BLaER1 (cell line): ENCODE measurements around the gene ALDH1B1.

ENCODE experiments used
- H3K27ac ChIP-seq: shearing (Covaris generic); formaldehyde crosslinking; 2 replicates; pipeline ENCODE4 v1.8.1; 2022
- H3K27me3 ChIP-seq: shearing (Covaris generic); formaldehyde crosslinking; 2 replicates; pipeline ENCODE4 v1.8.1; 2022
- H3K36me3 ChIP-seq: shearing (Covaris generic); formaldehyde crosslinking; 2 replicates; pipeline ENCODE4 v1.8.1; 2022
- H3K4me1 ChIP-seq: shearing (Covaris generic); formaldehyde crosslinking; 2 replicates; pipeline ENCODE4 v1.8.1; 2022
- H3K4me2 ChIP-seq: shearing (Covaris generic); formaldehyde crosslinking; 2 replicates; pipeline ENCODE4 v1.8.1; 2022
- H3K4me3 ChIP-seq: shearing (Covaris generic); formaldehyde crosslinking; 2 replicates; pipeline ENCODE4 v1.8.1; 2022
- H3K9ac ChIP-seq: shearing (Covaris generic); formaldehyde crosslinking; 2 replicates; pipeline ENCODE4 v1.8.1; 2022
- H3K9me3 ChIP-seq: shearing (Covaris generic); formaldehyde crosslinking; 2 replicates; pipeline ENCODE4 v1.8.1; 2022
- H4K20me1 ChIP-seq: shearing (Covaris generic); formaldehyde crosslinking; 2 replicates; pipeline ENCODE4 v1.8.1; 2022
- Cebpa-rat ChIP-seq: shearing (Covaris generic); IDR thresholded peaks from 2 replicates; pipeline ENCODE4 v1.8.1; 2022

The ALDH1B1 gene

GRCh38 chr9:38386319-38386895, 6.1 kb upstream of the ALDH1B1 start:
- Histone ChIP-seq H3K36me3 (no peaks in the 10 kb centered on the region), H3K27ac (no peak overlapping the region), H3K4me3 (no peak overlapping the region), H3K27me3 (no peaks in the 10 kb centered on the region), H4K20me1 (no peaks in the 10 kb centered on the region), H3K4me2 (no peak overlapping the region), H3K9me3 (peaks cover 23% of the 10 kb centered on the region), H3K4me1 (no peaks in the 10 kb centered on the region), H3K9ac (no peak overlapping the region)
- no peak for TF ChIP-seq Cebpa-rat

DNA sequence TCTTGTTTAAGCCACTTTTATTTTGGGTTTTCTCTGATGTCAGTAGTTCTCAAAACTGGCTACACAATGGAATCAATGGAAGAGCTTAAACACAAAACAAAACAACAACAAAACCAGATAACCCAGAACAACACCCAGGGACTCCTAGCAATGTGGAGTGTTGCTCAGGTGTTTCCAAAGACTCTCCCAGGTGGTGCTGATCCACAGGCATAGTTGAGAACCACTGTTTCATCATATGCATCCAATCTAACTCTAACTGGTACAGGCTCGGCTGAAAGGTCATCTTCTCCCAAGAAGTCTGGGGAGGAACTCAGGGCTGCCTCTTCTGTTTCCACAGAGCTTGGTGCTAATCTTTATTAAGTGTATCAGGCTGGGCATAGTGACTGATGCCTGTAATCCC, 5.4 kb upstream of the ALDH1B1 start:
- H3K4me2 ChIP-seq, result no peak overlapping the region
- TF ChIP-seq Cebpa-rat, result no peak
- no peak overlapping the region for H3K4me3 ChIP-seq

DNA sequence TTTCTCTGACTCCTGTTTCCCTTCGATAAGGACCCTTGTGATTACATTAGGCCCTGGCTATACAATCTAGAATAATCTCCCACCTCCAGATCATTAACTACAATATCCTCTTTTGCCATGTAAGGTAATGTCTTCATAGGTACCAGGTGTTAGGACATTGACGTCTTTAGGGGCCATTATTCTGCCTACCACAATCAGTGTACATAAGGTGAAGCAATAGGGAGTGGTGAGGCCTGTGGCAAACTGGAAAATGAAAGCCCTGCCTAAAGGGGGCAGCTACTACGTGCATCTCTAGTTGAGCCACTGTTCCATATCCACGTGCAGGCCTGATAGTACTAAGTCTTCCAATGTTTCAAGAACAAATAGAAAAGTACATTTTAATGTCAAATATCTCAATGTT, 4.8 kb upstream of the ALDH1B1 start:
- no peaks in the 10 kb centered on the region for H3K27me3 ChIP-seq
- no peaks in the 10 kb centered on the region for H3K36me3 ChIP-seq
- no peak overlapping the region for H3K4me2 ChIP-seq
- H3K9ac ChIP-seq, result no peak overlapping the region
- H3K27ac ChIP-seq, result no peak overlapping the region
- H3K9me3 ChIP-seq, result peaks cover 23% of the 10 kb centered on the region
- TF ChIP-seq Cebpa-rat, result no peak
- H3K4me3 ChIP-seq, result no peak overlapping the region
- H4K20me1 ChIP-seq, result no peaks in the 10 kb centered on the region
- 0 out of 2 replicates have a peak, but pooled peaks cover 4% of the 10 kb centered on the region for H3K4me1 ChIP-seq

More for the DNA sequence above, 5.4 kb upstream of the ALDH1B1 start:
- Histone ChIP-seq H3K27ac (no peak overlapping the region), H3K27me3 (no peaks in the 10 kb centered on the region), H4K20me1 (no peaks in the 10 kb centered on the region), H3K9me3 (peaks cover 23% of the 10 kb centered on the region), H3K9ac (no peak overlapping the region), H3K36me3 (no peaks in the 10 kb centered on the region), H3K4me1 (0 out of 2 replicates have a peak, but pooled peaks cover 2% of the 10 kb centered on the region)

DNA sequence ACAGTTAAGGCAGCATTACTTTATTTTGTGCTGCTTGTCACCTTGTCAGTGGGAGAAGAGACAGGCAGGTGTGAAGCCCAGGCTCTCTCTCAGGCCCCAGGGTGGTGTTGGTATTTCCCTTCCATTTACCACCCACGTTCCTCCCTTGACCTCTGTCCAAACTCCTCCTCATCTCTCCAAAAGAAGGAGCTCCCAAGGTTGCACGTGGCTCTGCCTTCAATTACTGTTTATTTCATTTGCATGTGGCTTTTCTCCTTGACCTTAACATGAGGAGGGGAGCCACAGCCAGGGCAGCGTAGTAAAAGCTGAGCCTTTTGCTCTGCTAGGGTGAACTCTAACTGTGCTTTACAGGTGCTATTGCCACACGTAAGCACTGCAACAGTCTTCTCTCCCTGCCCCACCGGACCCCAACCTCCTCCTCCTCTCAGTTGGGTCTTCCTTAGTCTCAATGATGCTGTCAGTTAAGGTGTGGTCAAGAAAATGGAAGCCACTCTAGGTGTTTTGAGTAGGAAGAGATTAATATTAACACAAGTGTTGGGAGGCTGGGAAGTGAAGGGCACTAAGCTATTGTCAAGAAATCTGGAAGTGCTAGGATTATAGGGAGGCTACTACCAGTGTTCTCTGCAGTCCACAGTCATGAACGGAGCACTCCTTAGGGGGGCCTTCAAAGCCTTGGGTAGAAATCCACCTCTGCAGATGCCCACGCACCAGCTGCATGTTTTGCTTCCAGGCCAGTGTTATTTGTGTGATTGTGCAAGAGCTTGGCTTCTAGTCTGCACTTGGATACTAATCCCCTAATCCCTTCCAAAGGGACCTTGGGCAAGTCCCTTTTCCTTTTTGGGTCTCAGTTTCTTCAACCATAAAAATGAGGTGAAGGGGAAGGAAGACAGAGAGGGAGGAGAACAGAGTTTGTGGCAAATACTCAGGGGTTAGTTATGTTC, 3.9 kb upstream of the ALDH1B1 start:
- Histone ChIP-seq H3K9ac (no peak overlapping the region), H3K9me3 (peaks cover 23% of the 10 kb centered on the region), H3K36me3 (no peaks in the 10 kb centered on the region), H3K4me3 (no peak overlapping the region), H4K20me1 (no peaks in the 10 kb centered on the region), H3K27me3 (no peaks in the 10 kb centered on the region), H3K27ac (no peak overlapping the region), H3K4me1 (peaks cover 9% of the 10 kb centered on the region), H3K4me2 (no peak overlapping the region)
- TF ChIP-seq Cebpa-rat, result no peak

GRCh38 chr9:38389313-38389712, 3.2 kb upstream of the ALDH1B1 start:
- Histone ChIP-seq H3K9ac (no peak overlapping the region), H3K4me3 (no peak overlapping the region), H3K4me2 (no peak overlapping the region)

DNA sequence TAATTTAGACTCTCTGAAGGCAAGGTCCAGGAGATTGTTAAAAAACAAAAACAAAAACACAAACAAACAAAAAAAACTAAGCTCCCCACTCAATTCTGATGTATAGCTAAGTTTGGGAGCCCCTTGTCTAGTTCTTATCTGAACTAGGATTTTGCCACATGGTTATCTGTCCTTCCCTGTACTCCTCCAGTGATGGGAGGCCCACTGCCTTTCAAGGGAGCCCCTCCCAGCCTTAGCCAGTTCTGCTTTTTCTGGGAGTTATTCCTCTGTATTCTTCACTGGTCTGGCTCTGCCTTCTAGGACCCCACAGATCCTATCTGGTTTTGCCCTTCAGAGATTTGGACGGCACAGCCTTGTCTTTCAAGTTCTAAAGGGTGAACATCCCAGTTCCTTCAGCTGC, 2.1 kb upstream of the ALDH1B1 start:
- no peak overlapping the region for H3K9ac ChIP-seq
- H3K9me3 ChIP-seq, result peaks cover 7% of the 10 kb centered on the region
- no peak overlapping the region for H3K27ac ChIP-seq
- no peak for TF ChIP-seq Cebpa-rat
- no peak overlapping the region for H3K4me2 ChIP-seq
- peaks cover 23% of the 10 kb centered on the region for H3K4me1 ChIP-seq
- H3K36me3 ChIP-seq, result peaks cover 6% of the 10 kb centered on the region
- H4K20me1 ChIP-seq, result no peaks in the 10 kb centered on the region
- H3K4me3 ChIP-seq, result no peak overlapping the region
- H3K27me3 ChIP-seq, result no peaks in the 10 kb centered on the region

More at GRCh38 chr9:38389313-38389712, 3.2 kb upstream of the ALDH1B1 start:
- Histone ChIP-seq H4K20me1 (no peaks in the 10 kb centered on the region), H3K36me3 (no peaks in the 10 kb centered on the region), H3K9me3 (peaks cover 18% of the 10 kb centered on the region), H3K4me1 (peaks cover 17% of the 10 kb centered on the region), H3K27me3 (no peaks in the 10 kb centered on the region), H3K27ac (no peak overlapping the region)
- no peak for TF ChIP-seq Cebpa-rat

GRCh38 chr9:38390851-38391250, 1.7 kb upstream of the ALDH1B1 start:
- Histone ChIP-seq H3K4me3 (no peak overlapping the region), H3K4me2 (no peak overlapping the region)

GRCh38 chr9:38391278-38392118, 1.0 kb upstream of the ALDH1B1 start:
- no peak for TF ChIP-seq Cebpa-rat
- H3K27me3 ChIP-seq, result no peaks in the 10 kb centered on the region

More at GRCh38 chr9:38390851-38391250, 1.7 kb upstream of the ALDH1B1 start:
- Histone ChIP-seq H3K9ac (no peak overlapping the region), H3K9me3 (peaks cover 3% of the 10 kb centered on the region), H4K20me1 (0 out of 2 replicates have a peak, but pooled peaks cover 4% of the 10 kb centered on the region), H3K27me3 (no peaks in the 10 kb centered on the region), H3K36me3 (peaks cover 10% of the 10 kb centered on the region), H3K4me1 (peaks cover 23% of the 10 kb centered on the region), H3K27ac (no peak overlapping the region)
- no peak for TF ChIP-seq Cebpa-rat

DNA sequence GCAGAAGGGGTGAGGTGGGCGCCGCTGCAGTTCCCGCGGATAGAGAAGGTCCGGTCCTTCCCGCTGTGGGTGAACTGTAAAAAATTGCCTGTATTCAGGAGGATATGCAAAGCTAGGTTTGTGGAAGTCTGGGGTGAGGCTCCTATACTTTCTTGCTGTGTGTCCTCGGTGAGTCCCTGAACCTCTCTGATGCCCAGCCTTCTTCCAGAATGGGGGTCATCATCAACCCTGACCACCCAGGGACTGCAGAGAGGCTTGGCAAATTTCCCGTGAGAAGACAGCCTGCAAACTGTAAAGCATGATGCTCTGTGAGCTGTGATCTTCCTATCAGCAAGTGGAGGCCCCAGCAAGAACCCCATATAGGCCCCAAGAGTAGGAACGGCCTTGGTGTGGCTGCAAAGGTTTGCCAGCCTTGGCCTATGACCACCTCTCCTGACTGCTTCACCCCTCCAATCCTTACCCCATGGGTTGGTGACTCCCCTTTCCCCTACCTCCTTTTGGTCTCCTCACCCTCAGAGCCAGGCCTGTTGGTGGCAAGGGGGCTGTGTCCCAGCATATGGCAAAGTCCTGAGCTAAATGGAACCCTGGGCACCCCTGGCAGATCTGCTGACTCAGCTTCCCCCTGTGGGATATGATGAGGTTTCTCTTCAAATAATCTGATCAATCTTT, 760 bp downstream of the ALDH1B1 start:
- peaks cover 32% of the 10 kb centered on the region for H3K36me3 ChIP-seq
- peak overlapping the region; percentile 92 for H3K4me3 ChIP-seq
- TF ChIP-seq Cebpa-rat, result no peak
- H3K9ac ChIP-seq, result peak overlapping the region; percentile 88
- peak overlapping the region; percentile 95 for H3K4me2 ChIP-seq
- peaks cover 5% of the 10 kb centered on the region; the same call in 1 of the 2 replicates for H4K20me1 ChIP-seq
- no peaks in the 10 kb centered on the region for H3K9me3 ChIP-seq
- H3K27ac ChIP-seq, result peak overlapping the region; percentile 85
- H3K4me1 ChIP-seq, result peaks cover 23% of the 10 kb centered on the region
- no peaks in the 10 kb centered on the region for H3K27me3 ChIP-seq

More at GRCh38 chr9:38391278-38392118, 1.0 kb upstream of the ALDH1B1 start:
- no peak overlapping the region for H3K27ac ChIP-seq
- no peaks in the 10 kb centered on the region for H3K9me3 ChIP-seq
- H3K4me3 ChIP-seq, result no peak overlapping the region
- H3K9ac ChIP-seq, result no peak overlapping the region
- H3K4me2 ChIP-seq, result peak overlapping the region; percentile 95
- 0 out of 2 replicates have a peak, but pooled peaks cover 5% of the 10 kb centered on the region for H4K20me1 ChIP-seq
- H3K4me1 ChIP-seq, result peaks cover 23% of the 10 kb centered on the region
- peaks cover 17% of the 10 kb centered on the region for H3K36me3 ChIP-seq
